Mesendoderm (in vitro differentiated cells): ENCODE measurements around the gene ADGRD1.

Source experiments
- DNase-seq: peaks from one replicate; pipeline ENCODE4 v3.0.0; 2013
- H2AK5ac ChIP-seq: 2 replicates; pipeline ENCODE4 v1.6.1; 2013; ENCODE audit warnings: low read length, inconsistent platforms
- H2BK120ac ChIP-seq: 2 replicates; pipeline ENCODE4 v1.6.1; 2013; ENCODE audit warnings: low read depth, mild to moderate bottlenecking, low read length, moderate library complexity, mixed read lengths
- H2BK15ac ChIP-seq: replicated peaks from 2 replicates; pipeline ENCODE4 v1.6.1; 2013; ENCODE audit warnings: low read depth, mild to moderate bottlenecking, moderate library complexity
- H2BK5ac ChIP-seq: 2 replicates; pipeline ENCODE4 v1.6.1; 2013; ENCODE audit warnings: low read length, inconsistent platforms
- H3K18ac ChIP-seq: 2 replicates; pipeline ENCODE4 v1.6.1; 2013; ENCODE audit warnings: mild to moderate bottlenecking, low read length, mixed read lengths
- H3K23ac ChIP-seq: one replicate; pipeline ENCODE4 v1.6.1; 2013; ENCODE audit warnings: low read length
- H3K27ac ChIP-seq: 2 replicates; pipeline ENCODE4 v1.5.1; 2013; ENCODE audit warnings: low read depth, mild to moderate bottlenecking, inconsistent platforms, low read length, moderate library complexity
- H3K27me3 ChIP-seq: 2 replicates; pipeline ENCODE4 v1.6.1; 2013; ENCODE audit warnings: low read length, control low read depth, mild to moderate bottlenecking, inconsistent platforms; ENCODE audit not compliant: insufficient read depth, poor library complexity
- H3K36me3 ChIP-seq: 2 replicates; pipeline ENCODE4 v1.6.1; 2013; ENCODE audit warnings: low read length, inconsistent platforms; ENCODE audit not compliant: control insufficient read depth, insufficient read depth
- H3K4ac ChIP-seq: one replicate; pipeline ENCODE4 v1.6.1; 2013; ENCODE audit warnings: low read depth, mild to moderate bottlenecking, low read length, moderate library complexity
- H3K4me1 ChIP-seq: 2 replicates; pipeline ENCODE4 v1.6.1; 2013; ENCODE audit warnings: low read depth, low read length, inconsistent platforms; ENCODE audit not compliant: control insufficient read depth
- H3K4me2 ChIP-seq: 2 replicates; pipeline ENCODE4 v1.6.1; 2013; ENCODE audit warnings: low read length
- H3K4me3 ChIP-seq: 2 replicates; pipeline ENCODE4 v1.5.1; 2013; ENCODE audit warnings: mild to moderate bottlenecking, low read length
- H3K56ac ChIP-seq: one replicate; pipeline ENCODE4 v1.6.1; 2013; ENCODE audit warnings: low read length
- H3K79me1 ChIP-seq: 2 replicates; pipeline ENCODE4 v1.6.1; 2013; ENCODE audit warnings: low read length, inconsistent platforms
- H3K79me2 ChIP-seq: 2 replicates; pipeline ENCODE4 v1.6.1; 2013; ENCODE audit warnings: mild to moderate bottlenecking, low read length; ENCODE audit not compliant: control insufficient read depth, insufficient read depth
- H3K9ac ChIP-seq: 2 replicates; pipeline ENCODE4 v1.6.1; 2013; ENCODE audit warnings: low read length, inconsistent platforms
- H4K5ac ChIP-seq: one replicate; pipeline ENCODE4 v1.6.1; 2013; ENCODE audit warnings: low read length
- H4K8ac ChIP-seq: one replicate; pipeline ENCODE4 v1.6.1; 2013; ENCODE audit warnings: low read depth, mild to moderate bottlenecking, control low read depth, low read length, moderate library complexity
- WGBS: extraction: QIAGEN DNeasy Blood & Tissue Kit; methylation state at CpG from one replicate; pipeline ENCODE4 v1.1.7; 2013; ENCODE audit warnings: low lambda C conversion rate, missing lambda C conversion rate; ENCODE audit not compliant: insufficient coverage; ENCODE audit errors: extremely low coverage; 5-methylcytosine and 5-hydroxymethylcytosine counted together

ADGRD1 gene

GRCh38 chr12:131159660-131160059 is 206.0 kb downstream of the ADGRD1 start:
- no peak overlapping the region for H3K4ac ChIP-seq
- no peak overlapping the region for H2AK5ac ChIP-seq
- no peak overlapping the region for H3K23ac ChIP-seq
- WGBS: no CpG with 5 or more reads among the region's 3 CpGs
- no peak overlapping the region for H2BK5ac ChIP-seq
- no peak overlapping the region for H3K4me2 ChIP-seq
- H3K18ac ChIP-seq: no peak overlapping the region
- no peak overlapping the region for H3K9ac ChIP-seq
- no peak overlapping the region for H2BK120ac ChIP-seq
- H3K27ac ChIP-seq: no peak overlapping the region
- H3K79me1 ChIP-seq: no peaks in the 10 kb centered on the region
- no peaks in the 10 kb centered on the region for H3K79me2 ChIP-seq
- no peak overlapping the region for H3K56ac ChIP-seq
- no peaks in the 10 kb centered on the region for H3K4me1 ChIP-seq
- H4K8ac ChIP-seq: no peak overlapping the region
- H3K4me3 ChIP-seq: no peak overlapping the region
- no peaks in the 10 kb centered on the region for H3K27me3 ChIP-seq
- DNase-seq: peak; percentile 89
- no peak overlapping the region for H4K5ac ChIP-seq
- no peak overlapping the region for H2BK15ac ChIP-seq
- no peaks in the 10 kb centered on the region for H3K36me3 ChIP-seq

DNA sequence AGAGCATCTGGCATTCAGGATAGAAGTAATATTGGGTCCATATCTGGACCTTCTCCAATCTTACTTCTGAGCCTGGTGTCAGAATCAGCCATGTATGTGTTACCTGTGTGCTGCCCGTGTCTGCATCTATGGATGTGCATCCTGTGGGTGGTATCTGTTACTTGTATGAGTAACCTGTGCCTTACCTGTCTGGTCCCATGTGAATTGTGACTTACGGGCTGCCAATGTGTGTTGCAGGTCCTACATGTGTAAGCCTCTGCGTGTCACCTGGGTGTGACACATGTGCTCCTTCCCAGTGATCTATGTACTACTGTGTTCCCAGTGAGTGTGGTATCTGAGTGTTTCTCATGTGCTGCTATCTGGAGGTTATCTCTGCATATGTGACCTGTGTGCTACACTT is 208.4 kb downstream of the ADGRD1 start:
- Histone ChIP-seq H3K4me1 (no peaks in the 10 kb centered on the region), H3K27me3 (no peaks in the 10 kb centered on the region), H3K4me3 (no peak overlapping the region), H2BK5ac (no peak overlapping the region), H2BK120ac (no peak overlapping the region), H4K5ac (no peak overlapping the region), H3K4me2 (no peak overlapping the region), H3K4ac (no peak overlapping the region), H3K18ac (no peak overlapping the region), H2BK15ac (no peak overlapping the region), H3K79me2 (no peaks in the 10 kb centered on the region), H3K27ac (no peak overlapping the region), H2AK5ac (no peak overlapping the region), H3K79me1 (no peaks in the 10 kb centered on the region), H3K23ac (no peak overlapping the region), H3K9ac (no peak overlapping the region), H3K56ac (no peak overlapping the region), H4K8ac (no peak overlapping the region), H3K36me3 (no peaks in the 10 kb centered on the region)
- no CpG with 5 or more reads among the region's 3 CpGs for WGBS
- no peak for DNase-seq

- no peaks in the 10 kb centered on the region for H3K79me2 ChIP-seq
- no peak overlapping the region for H4K8ac ChIP-seq
- H3K4me2 ChIP-seq: no peak overlapping the region
- WGBS: no CpG with 5 or more reads among the region's 46 CpGs
- no peak overlapping the region for H2AK5ac ChIP-seq
- no peak overlapping the region for H3K4me3 ChIP-seq
- no peak overlapping the region for H3K23ac ChIP-seq
- H3K9ac ChIP-seq: no peak overlapping the region
- no peak overlapping the region for H2BK15ac ChIP-seq
- no peaks in the 10 kb centered on the region for H3K27me3 ChIP-seq
- no peak overlapping the region for H4K5ac ChIP-seq
- no peaks in the 10 kb centered on the region for H3K79me1 ChIP-seq
- H3K4ac ChIP-seq: no peak overlapping the region
- H3K18ac ChIP-seq: no peak overlapping the region
- no peaks in the 10 kb centered on the region for H3K36me3 ChIP-seq
- H2BK5ac ChIP-seq: no peak overlapping the region
- no peak overlapping the region for H2BK120ac ChIP-seq
- H3K56ac ChIP-seq: no peak overlapping the region
- H3K4me1 ChIP-seq: no peaks in the 10 kb centered on the region
- no peak for DNase-seq
- no peak overlapping the region for H3K27ac ChIP-seq
These were observed 209.6 kb downstream of the ADGRD1 start for GRCh38 chr12:131163189-131163738.

DNA sequence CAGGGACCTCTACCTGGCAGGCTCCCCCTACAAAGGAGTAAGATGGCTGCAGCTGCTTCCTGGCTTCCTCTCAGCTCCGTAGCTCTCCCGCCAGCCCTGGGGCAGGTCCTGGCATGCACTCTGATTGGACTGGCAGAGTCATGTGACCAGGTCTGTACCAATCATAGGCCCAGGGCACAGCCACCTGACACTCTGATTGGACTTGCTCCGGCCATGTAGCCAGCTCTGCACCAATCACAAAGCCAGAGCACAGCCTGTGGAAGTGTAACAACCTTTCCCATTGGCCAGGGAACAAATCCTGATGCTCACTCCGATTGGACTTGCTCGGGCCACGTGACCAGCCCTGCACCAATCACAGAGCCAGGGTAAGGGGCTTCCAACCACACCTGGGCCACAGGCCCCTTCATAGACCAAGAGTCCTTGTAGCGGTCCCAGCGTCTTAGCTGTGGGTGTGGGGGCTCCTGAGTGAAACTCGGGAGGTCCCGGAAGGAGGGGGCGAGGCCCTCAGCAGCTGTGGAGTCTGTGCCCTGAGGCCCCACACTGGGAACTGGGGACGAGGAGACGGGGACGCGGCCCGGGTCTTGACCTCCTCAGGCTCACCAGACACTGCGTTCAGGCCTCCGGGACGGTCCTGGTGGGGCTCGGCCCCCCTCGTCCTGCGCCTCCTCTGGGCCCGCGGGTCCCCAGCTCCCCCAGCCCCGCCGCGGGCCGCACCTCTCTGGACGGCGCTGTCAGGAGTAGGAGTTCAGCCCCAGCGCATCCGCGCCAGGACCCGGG is 210.6 kb downstream of the ADGRD1 start:
- H3K4me3 ChIP-seq: no peak overlapping the region
- H2AK5ac ChIP-seq: no peak overlapping the region
- peak; percentile 26 for DNase-seq
- H3K79me2 ChIP-seq: no peaks in the 10 kb centered on the region
- H3K56ac ChIP-seq: no peak overlapping the region
- no peak overlapping the region for H2BK5ac ChIP-seq
- no peaks in the 10 kb centered on the region for H3K36me3 ChIP-seq
- H3K9ac ChIP-seq: no peak overlapping the region
- no peak overlapping the region for H3K4me2 ChIP-seq
- H3K4ac ChIP-seq: no peak overlapping the region
- no peak overlapping the region for H4K8ac ChIP-seq
- H3K23ac ChIP-seq: no peak overlapping the region
- H3K27me3 ChIP-seq: no peaks in the 10 kb centered on the region
- H2BK15ac ChIP-seq: no peak overlapping the region
- no peak overlapping the region for H2BK120ac ChIP-seq
- no peaks in the 10 kb centered on the region for H3K4me1 ChIP-seq
- no peak overlapping the region for H3K27ac ChIP-seq
- no peak overlapping the region for H4K5ac ChIP-seq
- no peak overlapping the region for H3K18ac ChIP-seq
- WGBS: no CpG with 5 or more reads among the region's 34 CpGs
- H3K79me1 ChIP-seq: no peaks in the 10 kb centered on the region

GRCh38 chr12:131166717-131167116 is 213.0 kb downstream of the ADGRD1 start:
- H3K4me1 ChIP-seq: no peaks in the 10 kb centered on the region
- no peak overlapping the region for H3K23ac ChIP-seq
- no peak overlapping the region for H3K27ac ChIP-seq
- H3K4me3 ChIP-seq: no peak overlapping the region
- H3K9ac ChIP-seq: no peak overlapping the region
- no peaks in the 10 kb centered on the region for H3K36me3 ChIP-seq
- H2AK5ac ChIP-seq: no peak overlapping the region
- H2BK5ac ChIP-seq: no peak overlapping the region
- H3K27me3 ChIP-seq: no peaks in the 10 kb centered on the region
- no peak overlapping the region for H3K56ac ChIP-seq
- H3K18ac ChIP-seq: no peak overlapping the region
- no peaks in the 10 kb centered on the region for H3K79me2 ChIP-seq
- no peaks in the 10 kb centered on the region for H3K79me1 ChIP-seq
- no peak overlapping the region for H2BK15ac ChIP-seq
- no peak overlapping the region for H4K5ac ChIP-seq
- no CpG with 5 or more reads among the region's 1 CpG for WGBS
- no peak for DNase-seq
- no peak overlapping the region for H3K4ac ChIP-seq
- H3K4me2 ChIP-seq: no peak overlapping the region
- H2BK120ac ChIP-seq: no peak overlapping the region
- H4K8ac ChIP-seq: no peak overlapping the region

DNA sequence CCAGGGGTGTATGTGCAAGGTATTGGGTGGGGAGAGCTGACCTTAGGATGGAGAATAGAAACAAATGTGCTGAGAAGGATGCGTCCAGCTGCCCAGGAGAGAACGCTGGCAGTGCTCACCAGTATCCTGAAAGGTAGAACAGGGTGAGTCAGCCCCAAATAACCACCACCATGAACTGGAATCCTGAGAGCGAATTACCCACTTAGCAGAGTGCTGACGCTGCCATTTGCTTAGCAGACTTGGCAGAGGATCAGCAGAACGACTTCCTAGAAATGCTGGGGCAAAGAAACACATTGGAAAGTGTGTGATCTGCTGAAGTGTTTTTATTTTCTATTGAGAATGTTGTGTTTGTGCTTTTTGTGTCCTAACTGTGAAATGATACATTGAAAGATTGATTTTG is 213.6 kb downstream of the ADGRD1 start:
- no CpG with 5 or more reads among the region's 5 CpGs for WGBS
- Histone ChIP-seq H3K4ac (no peak overlapping the region), H2BK15ac (no peak overlapping the region)

More for the DNA sequence above, 213.6 kb downstream of the ADGRD1 start:
- no peaks in the 10 kb centered on the region for H3K27me3 ChIP-seq
- no peak overlapping the region for H3K4me3 ChIP-seq
- no peak overlapping the region for H3K4me2 ChIP-seq
- no peak overlapping the region for H3K18ac ChIP-seq
- no peak overlapping the region for H4K8ac ChIP-seq
- no peak overlapping the region for H2BK120ac ChIP-seq
- no peaks in the 10 kb centered on the region for H3K79me2 ChIP-seq
- no peak overlapping the region for H3K9ac ChIP-seq
- no peak overlapping the region for H2BK5ac ChIP-seq
- DNase-seq: no peak
- no peak overlapping the region for H3K27ac ChIP-seq
- no peaks in the 10 kb centered on the region for H3K36me3 ChIP-seq
- H4K5ac ChIP-seq: no peak overlapping the region
- H2AK5ac ChIP-seq: no peak overlapping the region
- H3K79me1 ChIP-seq: no peaks in the 10 kb centered on the region
- H3K23ac ChIP-seq: no peak overlapping the region
- no peaks in the 10 kb centered on the region for H3K4me1 ChIP-seq
- no peak overlapping the region for H3K56ac ChIP-seq
